MM.1S (cell line): ENCODE measurements around the gene EHMT2.
"Not testable (repeated sequence)": the region's sequence is repeated elsewhere in the genome, so short reads cannot be mapped to it uniquely, and the experiment has no call there.

ENCODE experiments used
- DNase-seq: peaks from one replicate; pipeline ENCODE4 v3.0.0-alpha.2; 2015
- H2AFZ ChIP-seq: fragments of 300-600 bp; sonication (generic); 2 replicates; pipeline ENCODE4 v1.6.0; 2016; ENCODE audit warnings: antibody characterized with exemption, low read length
- H3F3A ChIP-seq: fragments of 300-600 bp; sonication (generic); 2 replicates; pipeline ENCODE4 v1.6.1; 2016; ENCODE audit warnings: mild to moderate bottlenecking, antibody characterized with exemption, low read length, moderate library complexity, mixed read lengths; ENCODE audit not compliant: insufficient read depth
- H3K27ac ChIP-seq: fragments of 300-600 bp; sonication (generic); 2 replicates; pipeline ENCODE4 v1.5.1; 2016; ENCODE audit warnings: mild to moderate bottlenecking, low read length
- H3K27me3 ChIP-seq: fragments of 300-600 bp; sonication (generic); replicated peaks from 2 replicates; pipeline ENCODE4 v1.6.0; 2016; ENCODE audit warnings: low read length; ENCODE audit not compliant: insufficient read depth
- H3K36me3 ChIP-seq: fragments of 300-600 bp; sonication (generic); replicated peaks from 2 replicates; pipeline ENCODE4 v1.6.1; 2016; ENCODE audit warnings: mild to moderate bottlenecking, low read length, mixed read lengths; ENCODE audit not compliant: insufficient read depth
- H3K4me1 ChIP-seq: fragments of 300-600 bp; sonication (generic); 2 replicates; pipeline ENCODE4 v1.6.1; 2016; ENCODE audit warnings: low read length, mixed read lengths
- H3K4me2 ChIP-seq: fragments of 300-600 bp; sonication (generic); 2 replicates; pipeline ENCODE4 v1.6.0; 2016; ENCODE audit warnings: low read depth, low read length
- H3K4me3 ChIP-seq: fragments of 300-600 bp; sonication (generic); 2 replicates; pipeline ENCODE4 v1.5.1; 2016; ENCODE audit warnings: low read length, mixed read lengths
- H3K79me2 ChIP-seq: fragments of 300-600 bp; sonication (generic); 2 replicates; pipeline ENCODE4 v1.6.1; 2016; ENCODE audit warnings: mixed run types, low read length, mixed read lengths
- H3K9ac ChIP-seq: fragments of 300-600 bp; sonication (generic); 2 replicates; pipeline ENCODE4 v1.6.1; 2016; ENCODE audit warnings: low read length, mixed read lengths
- H3K9me2 ChIP-seq: fragments of 300-600 bp; sonication (generic); replicated peaks from 2 replicates; pipeline ENCODE4 v1.6.1; 2016; ENCODE audit warnings: mild to moderate bottlenecking, low read length, mixed read lengths; ENCODE audit not compliant: insufficient read depth
- H3K9me3 ChIP-seq: fragments of 300-600 bp; sonication (generic); replicated peaks from 2 replicates; pipeline ENCODE4 v1.6.1; 2016; ENCODE audit warnings: mild to moderate bottlenecking, low read length, mixed read lengths; ENCODE audit not compliant: insufficient read depth
- H4K20me1 ChIP-seq: fragments of 300-600 bp; sonication (generic); 2 replicates; pipeline ENCODE4 v1.6.1; 2016; ENCODE audit warnings: mild to moderate bottlenecking, low read length, moderate library complexity, mixed read lengths; ENCODE audit not compliant: insufficient read depth
- CTCF ChIP-seq: fragments of 300-600 bp; sonication (generic); IDR thresholded peaks from 2 replicates; pipeline ENCODE4 v1.5.1; 2016; ENCODE audit warnings: antibody characterized with exemption, low read length, mixed read lengths
- EZH2 ChIP-seq: fragments of 300-600 bp; sonication (generic); optimal IDR thresholded peaks from 2 replicates; pipeline ENCODE3; 2017; ENCODE audit warnings: low read depth, mild to moderate bottlenecking, antibody characterized with exemption, low read length, mixed read lengths
- EZH2phosphoT487 ChIP-seq: fragments of 300-600 bp; sonication (generic); IDR thresholded peaks from 2 replicates; pipeline ENCODE4 v1.6.1; 2018; ENCODE audit warnings: antibody characterized with exemption, low read length

The EHMT2 gene

GRCh38 chr6:31933537-31933936 is 36.0 kb upstream of the EHMT2 start:
- no peaks in the 10 kb centered on the region for H4K20me1 ChIP-seq
- no peak for DNase-seq
- no peaks in the 10 kb centered on the region for H3F3A ChIP-seq
- H3K27me3 ChIP-seq, result no peaks in the 10 kb centered on the region; the same call in 1 of the 2 replicates
- no peak overlapping the region for H2AFZ ChIP-seq
- H3K79me2 ChIP-seq, result no peaks in the 10 kb centered on the region
- H3K27ac ChIP-seq, result no peak overlapping the region
- H3K9me2 ChIP-seq, result no peaks in the 10 kb centered on the region
- no peak overlapping the region for H3K4me2 ChIP-seq
- no peak overlapping the region for H3K9ac ChIP-seq
- no peaks in the 10 kb centered on the region for H3K4me1 ChIP-seq
- TF ChIP-seq CTCF (no peak), EZH2 (no peak), EZH2phosphoT487 (no peak)
- H3K4me3 ChIP-seq, result no peak overlapping the region
- H3K9me3 ChIP-seq, result no peaks in the 10 kb centered on the region
- no peaks in the 10 kb centered on the region for H3K36me3 ChIP-seq

GRCh38 chr6:31932137-31932536 is 34.6 kb upstream of the EHMT2 start:
- H2AFZ ChIP-seq, H3K27ac ChIP-seq, H4K20me1 ChIP-seq, H3K9me2 ChIP-seq, H3K4me2 ChIP-seq, DNase-seq, H3K9ac ChIP-seq, H3K36me3 ChIP-seq, H3K4me1 ChIP-seq, H3K4me3 ChIP-seq, H3K9me3 ChIP-seq, H3F3A ChIP-seq, H3K79me2 ChIP-seq, H3K27me3 ChIP-seq: not testable (repeated sequence)

GRCh38 chr6:31930962-31931361 is 33.5 kb upstream of the EHMT2 start:
- Histone ChIP-seq H4K20me1 (no peaks in the 10 kb centered on the region), H3K36me3 (no peaks in the 10 kb centered on the region), H2AFZ (no peak overlapping the region), H3K9ac (no peak overlapping the region), H3K9me2 (no peaks in the 10 kb centered on the region), H3K27ac (no peak overlapping the region), H3K4me3 (no peak overlapping the region), H3K9me3 (no peaks in the 10 kb centered on the region), H3K27me3 (no peaks in the 10 kb centered on the region; the same call in 1 of the 2 replicates), H3F3A (no peaks in the 10 kb centered on the region), H3K79me2 (no peaks in the 10 kb centered on the region), H3K4me2 (no peak overlapping the region), H3K4me1 (no peaks in the 10 kb centered on the region)
- no peak for TF ChIP-seq EZH2
- TF ChIP-seq EZH2phosphoT487, result no peak
- no peak for DNase-seq

- no peak for DNase-seq
- no peaks in the 10 kb centered on the region for H3F3A ChIP-seq
- TF ChIP-seq CTCF (no peak), EZH2phosphoT487 (no peak), EZH2 (no peak)
- H3K4me2 ChIP-seq, result no peak overlapping the region
- H3K9ac ChIP-seq, result no peak overlapping the region
- no peaks in the 10 kb centered on the region for H3K79me2 ChIP-seq
- H2AFZ ChIP-seq, result no peak overlapping the region
- H3K27ac ChIP-seq, result no peak overlapping the region
- H4K20me1 ChIP-seq, result no peaks in the 10 kb centered on the region
- H3K9me3 ChIP-seq, result no peaks in the 10 kb centered on the region
- H3K9me2 ChIP-seq, result no peaks in the 10 kb centered on the region
- no peaks in the 10 kb centered on the region; the same call in 1 of the 2 replicates for H3K27me3 ChIP-seq
- no peaks in the 10 kb centered on the region for H3K4me1 ChIP-seq
- no peaks in the 10 kb centered on the region for H3K36me3 ChIP-seq
- H3K4me3 ChIP-seq, result no peak overlapping the region
These were observed 31.1 kb upstream of the EHMT2 start for GRCh38 chr6:31928672-31928939.
